HEK293 (cell line): ENCODE measurements around the gene CLDN6.

Experiments
- CTCF ChIA-PET: fragments of 350-600 bp; formaldehyde crosslinking; extraction: SDS; loops from one replicate; lab custom pipeline; 2021; ENCODE audit warnings: antibody characterized with exemption; lab: Yijun Ruan, JAX
- POLR2A ChIA-PET: fragments of 300-600 bp; formaldehyde crosslinking; extraction: SDS; loops from one replicate; lab custom pipeline; 2020; ENCODE audit warnings: antibody characterized with exemption, inconsistent platforms; lab: Yijun Ruan, JAX
- H3K27ac ChIP-seq: fragments of 200-500 bp; sonication (Bioruptor generic); 2 replicates; pipeline ENCODE4 v1.5.1; 2014; ENCODE audit warnings: low read depth, low read length, control low read depth, inconsistent platforms; ENCODE audit errors: extremely low read depth
- H3K36me3 ChIP-seq, 2 experiments: fragments of 200-500 bp in 1 of 2; sonication (Bioruptor generic) in 1 of 2; 1 replicate in 1 of 2; 2 replicates in 1 of 2; pipeline ENCODE4 v1.5.1; 2014 to 2017; ENCODE audit warnings: inconsistent platforms in 2 of 2, low read length in 2 of 2; ENCODE audit not compliant: control insufficient read depth in 2 of 2, insufficient read depth in 1 of 2
- H3K4me1 ChIP-seq: fragments of 200-500 bp; sonication (Bioruptor generic); 2 replicates; pipeline ENCODE4 v1.5.1; 2014; ENCODE audit warnings: mild to moderate bottlenecking, low read length, inconsistent platforms; ENCODE audit not compliant: control insufficient read depth, insufficient read depth
- H3K4me3 ChIP-seq: 2 replicates; pipeline ENCODE4 v1.5.1; 2011; ENCODE audit warnings: low read depth, mild to moderate bottlenecking, control low read depth, low read length, moderate library complexity
- H3K9me3 ChIP-seq: fragments of 200-500 bp; sonication (Bioruptor generic); 2 replicates; pipeline ENCODE4 v1.5.1; 2014; ENCODE audit warnings: low read depth, low read length, inconsistent platforms; ENCODE audit not compliant: control insufficient read depth, insufficient read depth
- BCL11B ChIP-seq: fragments of 450-650 bp; formaldehyde crosslinking; IDR thresholded peaks from 2 replicates; pipeline ENCODE4 v1.5.1; 2016; ENCODE audit warnings: low read depth, missing biosample characterization, missing genetic modification characterization
- GLI2 ChIP-seq: fragments of 450-650 bp; formaldehyde crosslinking; IDR thresholded peaks from 2 replicates; pipeline ENCODE4; 2017; ENCODE audit warnings: missing biosample characterization, missing genetic modification characterization, low read depth, borderline replicate concordance
- GLIS2 ChIP-seq: fragments of 450-650 bp; formaldehyde crosslinking; IDR thresholded peaks from 2 replicates; pipeline ENCODE4 v1.5.1; 2016; ENCODE audit warnings: missing biosample characterization, missing genetic modification characterization
- HOXC10 ChIP-seq: sonication (generic); formaldehyde crosslinking; IDR thresholded peaks from 2 replicates; pipeline ENCODE4 v1.8.1; 2023; ENCODE audit warnings: mild to moderate bottlenecking, missing genetic modification reagents
- PRDM1 ChIP-seq: fragments of 450-650 bp; formaldehyde crosslinking; IDR thresholded peaks from 2 replicates; pipeline ENCODE4; 2016; ENCODE audit warnings: missing biosample characterization, missing genetic modification characterization
- SP2 ChIP-seq: fragments of 450-650 bp; formaldehyde crosslinking; IDR thresholded peaks from 2 replicates; pipeline ENCODE4 v1.5.1; 2016; ENCODE audit warnings: missing biosample characterization, missing genetic modification characterization
- SP3 ChIP-seq: fragments of 450-650 bp; formaldehyde crosslinking; IDR thresholded peaks from 2 replicates; pipeline ENCODE4 v1.5.1; 2016; ENCODE audit warnings: missing biosample characterization, missing genetic modification characterization
- YY2 ChIP-seq: fragments of 450-650 bp; formaldehyde crosslinking; IDR thresholded peaks from 2 replicates; pipeline ENCODE4 v1.5.1; 2016; ENCODE audit warnings: missing biosample characterization, missing genetic modification characterization
- ZBTB8A ChIP-seq: fragments of 450-650 bp; formaldehyde crosslinking; IDR thresholded peaks from 2 replicates; pipeline ENCODE4 v1.5.1; 2016; ENCODE audit warnings: missing biosample characterization, missing genetic modification characterization
- ZFP41 ChIP-seq: fragments of 450-650 bp; formaldehyde crosslinking; IDR thresholded peaks from 2 replicates; pipeline ENCODE4 v1.5.1; 2016; ENCODE audit warnings: missing biosample characterization, missing genetic modification characterization, borderline replicate concordance
- ZFP69B ChIP-seq: fragments of 450-650 bp; formaldehyde crosslinking; IDR thresholded peaks from 2 replicates; pipeline ENCODE4 v1.5.1; 2016; ENCODE audit warnings: missing biosample characterization, missing genetic modification characterization
- ZNF175 ChIP-seq: fragments of 450-650 bp; formaldehyde crosslinking; IDR thresholded peaks from 2 replicates; pipeline ENCODE4 v1.5.1; 2016; ENCODE audit warnings: missing biosample characterization, missing genetic modification characterization
- ZNF23 ChIP-seq: fragments of 450-650 bp; formaldehyde crosslinking; IDR thresholded peaks from 2 replicates; pipeline ENCODE4 v1.5.1; 2016; ENCODE audit warnings: missing biosample characterization, missing genetic modification characterization, borderline replicate concordance
- ZNF335 ChIP-seq: fragments of 450-650 bp; formaldehyde crosslinking; conservative IDR thresholded peaks from 2 replicates; pipeline ENCODE4 v1.5.1; 2016; ENCODE audit warnings: missing biosample characterization, missing genetic modification characterization
- ZNF341 ChIP-seq: fragments of 450-650 bp; formaldehyde crosslinking; IDR thresholded peaks from 2 replicates; pipeline ENCODE4; 2016; ENCODE audit warnings: low read depth, missing biosample characterization, missing genetic modification characterization
- ZNF394 ChIP-seq: fragments of 450-650 bp; formaldehyde crosslinking; IDR thresholded peaks from 2 replicates; pipeline ENCODE4 v1.5.1; 2016; ENCODE audit warnings: missing biosample characterization, missing genetic modification characterization, mild to moderate bottlenecking, moderate library complexity, borderline replicate concordance
- ZNF473 ChIP-seq: fragments of 450-650 bp; formaldehyde crosslinking; IDR thresholded peaks from 2 replicates; pipeline ENCODE4 v1.5.1; 2017; ENCODE audit warnings: missing biosample characterization, missing genetic modification characterization
- ZNF548 ChIP-seq: fragments of 450-650 bp; formaldehyde crosslinking; IDR thresholded peaks from 2 replicates; pipeline ENCODE4 v1.5.1; 2016; ENCODE audit warnings: missing biosample characterization, missing genetic modification characterization
- ZNF549 ChIP-seq: fragments of 450-650 bp; IDR thresholded peaks from 2 replicates; pipeline ENCODE4 v1.5.1; 2018; ENCODE audit warnings: missing biosample characterization, missing genetic modification characterization, mild to moderate bottlenecking, inconsistent platforms, moderate library complexity
- ZNF555 ChIP-seq: fragments of 450-650 bp; formaldehyde crosslinking; conservative IDR thresholded peaks from 2 replicates; pipeline ENCODE4 v1.5.1; 2017; ENCODE audit warnings: missing biosample characterization, mild to moderate bottlenecking, missing genetic modification characterization, inconsistent platforms
- ZNF558 ChIP-seq: fragments of 450-650 bp; formaldehyde crosslinking; IDR thresholded peaks from 2 replicates; pipeline ENCODE4 v1.5.1; 2016; ENCODE audit warnings: missing biosample characterization, missing genetic modification characterization
- ZNF623 ChIP-seq: fragments of 450-650 bp; formaldehyde crosslinking; IDR thresholded peaks from 2 replicates; pipeline ENCODE4 v1.5.1; 2016; ENCODE audit warnings: missing biosample characterization, missing genetic modification characterization
- ZNF624 ChIP-seq: fragments of 450-650 bp; formaldehyde crosslinking; IDR thresholded peaks from 2 replicates; pipeline ENCODE4 v1.5.1; 2017; ENCODE audit warnings: missing biosample characterization, missing genetic modification characterization
- ZNF785 ChIP-seq: fragments of 450-650 bp; formaldehyde crosslinking; IDR thresholded peaks from 2 replicates; pipeline ENCODE4 v1.5.1; 2016; ENCODE audit warnings: missing biosample characterization, missing genetic modification characterization
- ZNF830 ChIP-seq: fragments of 450-650 bp; IDR thresholded peaks from 2 replicates; pipeline ENCODE4 v1.5.0; 2018; ENCODE audit warnings: missing biosample characterization, missing genetic modification characterization, low read depth, mild to moderate bottlenecking, moderate library complexity
- TF ChIP-seq, protein P1 (sequence below): fragments of 450-650 bp; formaldehyde crosslinking; IDR thresholded peaks from 2 replicates; pipeline ENCODE4 v1.5.1; 2016; ENCODE audit warnings: missing biosample characterization, missing genetic modification characterization
- TF ChIP-seq, protein P2 (sequence below): fragments of 450-650 bp; formaldehyde crosslinking; optimal IDR thresholded peaks from 2 replicates; pipeline ENCODE3; 2016; ENCODE audit warnings: missing biosample characterization, mild to moderate bottlenecking, missing genetic modification characterization
- TF ChIP-seq, protein P3 (sequence below): fragments of 450-650 bp; formaldehyde crosslinking; IDR thresholded peaks from 2 replicates; pipeline ENCODE4 v1.5.1; 2016; ENCODE audit warnings: missing biosample characterization, missing genetic modification characterization, low read depth
- TF ChIP-seq, protein P4 (sequence below): fragments of 450-650 bp; formaldehyde crosslinking; IDR thresholded peaks from 2 replicates; pipeline ENCODE4 v1.5.1; 2016; ENCODE audit warnings: missing biosample characterization, missing genetic modification characterization

Gene CLDN6

DNA sequence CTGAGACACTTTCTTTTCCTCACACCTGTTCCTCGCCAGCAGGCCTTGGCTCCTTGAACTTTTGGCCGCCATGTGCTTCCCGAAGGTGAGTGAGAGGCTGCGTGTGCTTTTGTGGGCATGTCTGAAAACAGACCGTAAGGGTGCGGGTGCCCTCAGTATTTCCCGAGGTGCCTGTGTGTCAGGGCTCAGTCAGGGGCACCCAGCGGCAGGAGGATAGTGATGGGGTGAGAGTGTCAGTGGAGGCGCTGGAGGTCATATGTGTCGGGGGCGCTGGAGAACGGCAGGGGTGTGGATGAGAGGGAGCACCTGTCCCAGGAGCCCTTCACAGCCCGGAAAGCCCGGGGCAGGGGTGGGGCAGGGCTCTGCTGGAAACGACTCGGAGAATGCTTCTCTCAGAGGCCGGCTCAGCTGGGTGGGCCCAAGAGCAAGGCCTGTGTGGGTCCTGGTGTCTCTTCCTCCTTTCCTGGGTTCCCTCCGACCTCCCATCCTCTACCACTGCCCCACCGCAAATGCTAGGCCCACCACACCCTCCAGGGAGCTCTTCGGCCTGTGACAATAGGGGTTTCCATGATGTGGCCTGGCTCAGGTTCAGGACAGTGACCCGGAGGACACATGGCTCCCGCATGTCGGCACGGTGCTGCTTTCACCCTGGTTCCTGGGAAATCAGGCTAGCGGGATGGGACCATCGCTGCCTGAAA lies 47.9 kb upstream of the CLDN6 start:
- Histone ChIP-seq H3K27ac (no peak overlapping the region), H3K9me3 (no peaks in the 10 kb centered on the region), H3K4me1 (no peaks in the 10 kb centered on the region), H3K4me3 (no peak overlapping the region), H3K36me3 (no peaks in the 10 kb centered on the region)
- ChIA-PET CTCF (interaction anchor here (0.6 to 1.5 kb wide), 3 partner anchors 9 to 106 kb away, joined by 3 read pairs; no protein-coding TSS in a partner anchor), POLR2A (interaction anchor here (0.6 kb wide), 2 partner anchors 10 to 70 kb away, joined by 3 to 6 read pairs; no protein-coding TSS in a partner anchor)
- TF ChIP-seq ZBTB8A (tag by site-specific recombination) (peak; percentile 41; the same call in 1 of the 2 replicates), HOXC10 (no peak), BCL11B (tag by site-specific recombination) (no peak), ZNF394 (tag by site-specific recombination) (no peak), SP3 (no peak), ZNF830 (tag by site-specific recombination) (no peak), ZNF175 (tag by site-specific recombination) (no peak), ZNF785 (no peak), ZNF335 (tag by site-specific recombination) (peak; percentile 45; the same call in 1 of the 2 replicates), ZNF549 (tag by site-specific recombination) (no peak), SP2 (tag by site-specific recombination) (no peak), ZFP41 (tag by site-specific recombination) (no peak)

DNA sequence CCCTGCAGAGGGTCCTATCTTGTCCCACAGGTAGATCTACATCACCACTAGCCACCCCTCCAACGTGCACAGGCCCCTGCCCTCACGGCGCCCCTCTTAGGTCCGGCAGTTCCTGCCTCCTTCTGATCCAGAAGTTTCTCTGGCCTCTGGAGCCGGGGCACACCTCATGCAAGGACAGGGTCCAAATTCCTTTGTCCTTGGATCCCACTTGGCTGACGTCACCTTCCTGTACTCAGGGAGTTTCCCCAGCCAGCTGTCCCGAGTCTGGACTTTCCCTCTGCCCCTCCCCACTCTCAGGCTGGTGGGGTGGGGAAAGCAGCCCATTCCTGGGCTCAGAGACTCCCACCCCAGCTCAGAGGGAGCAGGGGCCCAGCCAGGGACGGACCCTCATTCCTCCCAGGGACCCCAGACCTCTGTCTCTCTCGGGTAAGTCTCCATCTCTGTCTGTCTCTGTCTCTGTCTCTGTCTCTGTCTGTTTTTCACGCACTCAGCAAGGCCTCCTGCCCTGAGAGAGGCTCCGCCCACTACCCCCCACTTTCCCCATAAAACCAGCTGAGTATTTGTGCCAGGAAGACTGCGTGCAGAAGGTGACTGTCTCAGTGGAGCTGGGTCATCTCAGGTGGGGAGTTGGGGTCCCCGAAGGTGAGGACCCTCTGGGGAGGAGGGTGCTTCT lies 47.2 kb upstream of the CLDN6 start, which contains the start of gene IL32:
IL32 (plus strand) TSS at position 572 of the 673 bp plus-strand sequence. CDS start 172 bp downstream, outside the sequence.
- no peaks in the 10 kb centered on the region for H3K9me3 ChIP-seq
- POLR2A ChIA-PET, result interaction anchor here (0.6 kb wide), 2 partner anchors 9 to 71 kb away, joined by 3 to 6 read pairs; no protein-coding TSS in a partner anchor
- H3K4me3 ChIP-seq, result no peak within 1 kb of the TSS
- CTCF ChIA-PET, result interaction anchor here (1.0 to 1.5 kb wide), 3 partner anchors 13 to 107 kb away, joined by 3 read pairs; no protein-coding TSS in a partner anchor
- no peaks in the 10 kb centered on the region for H3K36me3 ChIP-seq
- no peak within 1 kb of the TSS for H3K27ac ChIP-seq
- no peaks in the 10 kb centered on the region for H3K4me1 ChIP-seq
- TF ChIP-seq, protein P1, sequence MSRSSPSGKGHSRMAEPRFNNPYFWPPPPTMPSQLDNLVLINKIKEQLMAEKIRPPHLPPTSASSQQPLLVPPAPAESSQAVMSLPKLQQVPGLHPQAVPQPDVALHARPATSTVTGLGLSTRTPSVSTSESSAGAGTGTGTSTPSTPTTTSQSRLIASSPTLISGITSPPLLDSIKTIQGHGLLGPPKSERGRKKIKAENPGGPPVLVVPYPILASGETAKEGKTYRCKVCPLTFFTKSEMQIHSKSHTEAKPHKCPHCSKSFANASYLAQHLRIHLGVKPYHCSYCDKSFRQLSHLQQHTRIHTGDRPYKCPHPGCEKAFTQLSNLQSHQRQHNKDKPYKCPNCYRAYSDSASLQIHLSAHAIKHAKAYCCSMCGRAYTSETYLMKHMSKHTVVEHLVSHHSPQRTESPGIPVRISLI, result no peak
- TF ChIP-seq, protein P2, sequence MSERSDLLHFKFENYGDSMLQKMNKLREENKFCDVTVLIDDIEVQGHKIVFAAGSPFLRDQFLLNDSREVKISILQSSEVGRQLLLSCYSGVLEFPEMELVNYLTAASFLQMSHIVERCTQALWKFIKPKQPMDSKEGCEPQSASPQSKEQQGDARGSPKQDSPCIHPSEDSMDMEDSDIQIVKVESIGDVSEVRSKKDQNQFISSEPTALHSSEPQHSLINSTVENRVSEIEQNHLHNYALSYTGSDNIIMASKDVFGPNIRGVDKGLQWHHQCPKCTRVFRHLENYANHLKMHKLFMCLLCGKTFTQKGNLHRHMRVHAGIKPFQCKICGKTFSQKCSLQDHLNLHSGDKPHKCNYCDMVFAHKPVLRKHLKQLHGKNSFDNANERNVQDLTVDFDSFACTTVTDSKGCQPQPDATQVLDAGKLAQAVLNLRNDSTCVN (tag by site-specific recombination), result no peak
- TF ChIP-seq, protein P3, sequence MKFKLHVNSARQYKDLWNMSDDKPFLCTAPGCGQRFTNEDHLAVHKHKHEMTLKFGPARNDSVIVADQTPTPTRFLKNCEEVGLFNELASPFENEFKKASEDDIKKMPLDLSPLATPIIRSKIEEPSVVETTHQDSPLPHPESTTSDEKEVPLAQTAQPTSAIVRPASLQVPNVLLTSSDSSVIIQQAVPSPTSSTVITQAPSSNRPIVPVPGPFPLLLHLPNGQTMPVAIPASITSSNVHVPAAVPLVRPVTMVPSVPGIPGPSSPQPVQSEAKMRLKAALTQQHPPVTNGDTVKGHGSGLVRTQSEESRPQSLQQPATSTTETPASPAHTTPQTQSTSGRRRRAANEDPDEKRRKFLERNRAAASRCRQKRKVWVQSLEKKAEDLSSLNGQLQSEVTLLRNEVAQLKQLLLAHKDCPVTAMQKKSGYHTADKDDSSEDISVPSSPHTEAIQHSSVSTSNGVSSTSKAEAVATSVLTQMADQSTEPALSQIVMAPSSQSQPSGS (tag by site-specific recombination), result peak; percentile 90
- TF ChIP-seq ZNF548 (no peak), GLIS2 (tag by site-specific recombination) (peak; percentile 52; the same call in 1 of the 2 replicates), ZNF555 (tag by site-specific recombination) (no peak), ZNF558 (tag by site-specific recombination) (no peak), YY2 (tag by site-specific recombination) (no peak), ZNF23 (tag by site-specific recombination) (no peak), ZNF624 (tag by site-specific recombination) (no peak), GLI2 (tag by site-specific recombination) (no peak), ZFP69B (tag by site-specific recombination) (0 out of 2 replicates have a peak, but pooled peaks have one; percentile 42), ZNF473 (tag by site-specific recombination) (no peak), PRDM1 (tag by site-specific recombination) (peak; percentile 85), ZNF623 (tag by site-specific recombination) (no peak), ZNF341 (tag by site-specific recombination) (peak; percentile 65; the same call in 1 of the 2 replicates)
- TF ChIP-seq, protein P4, sequence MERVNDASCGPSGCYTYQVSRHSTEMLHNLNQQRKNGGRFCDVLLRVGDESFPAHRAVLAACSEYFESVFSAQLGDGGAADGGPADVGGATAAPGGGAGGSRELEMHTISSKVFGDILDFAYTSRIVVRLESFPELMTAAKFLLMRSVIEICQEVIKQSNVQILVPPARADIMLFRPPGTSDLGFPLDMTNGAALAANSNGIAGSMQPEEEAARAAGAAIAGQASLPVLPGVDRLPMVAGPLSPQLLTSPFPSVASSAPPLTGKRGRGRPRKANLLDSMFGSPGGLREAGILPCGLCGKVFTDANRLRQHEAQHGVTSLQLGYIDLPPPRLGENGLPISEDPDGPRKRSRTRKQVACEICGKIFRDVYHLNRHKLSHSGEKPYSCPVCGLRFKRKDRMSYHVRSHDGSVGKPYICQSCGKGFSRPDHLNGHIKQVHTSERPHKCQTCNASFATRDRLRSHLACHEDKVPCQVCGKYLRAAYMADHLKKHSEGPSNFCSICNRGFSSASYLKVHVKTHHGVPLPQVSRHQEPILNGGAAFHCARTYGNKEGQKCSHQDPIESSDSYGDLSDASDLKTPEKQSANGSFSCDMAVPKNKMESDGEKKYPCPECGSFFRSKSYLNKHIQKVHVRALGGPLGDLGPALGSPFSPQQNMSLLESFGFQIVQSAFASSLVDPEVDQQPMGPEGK, result peak; percentile 70
